Tibial nerve (tissue), 4 donors: ENCODE measurements around the gene CFAP61. TPM values are rescaled to one million over a fixed set of nuclear protein-coding genes. Genes with fewer than 3 reads are reported as not detected.

Experiments
- DNase-seq, 2 donors: peaks; one replicate each; pipeline ENCODE4 v3.0.0-alpha.2; 2019; ENCODE audit warnings: low spot score in 2 of 2
- H3K27ac ChIP-seq, 4 donors: fragments of 200-600 bp; sonication (generic) in 3 of 4; one replicate each; pipeline ENCODE4 v1.5.1; 2017 to 2019; ENCODE audit warnings: mild to moderate bottlenecking in 1 of 4
- H3K27me3 ChIP-seq, 2 donors: fragments of 200-600 bp; sonication (generic) in 1 of 2; one replicate each; pipeline versions ENCODE4 v1.5.1 to v1.6.0; 2017 to 2019
- H3K36me3 ChIP-seq, 3 donors: fragments of 200-600 bp; sonication (generic); one replicate each; pipeline ENCODE4 v1.5.1; 2018 to 2019
- H3K4me1 ChIP-seq, 4 donors: fragments of 200-600 bp; sonication (generic) in 3 of 4; one replicate each; pipeline ENCODE4 v1.5.1; 2017 to 2019
- H3K4me3 ChIP-seq, 4 donors: fragments of 200-600 bp; sonication (generic) in 3 of 4; one replicate each; pipeline ENCODE4 v1.5.1; 2017 to 2019; ENCODE audit warnings: mild to moderate bottlenecking in 1 of 4, moderate library complexity in 1 of 4
- H3K9me3 ChIP-seq, 4 donors: fragments of 200-600 bp; sonication (generic) in 3 of 4; one replicate each; pipeline ENCODE4 v1.5.1; 2017 to 2019
- CTCF ChIP-seq, 5 experiments: fragments of 200-600 bp in 3 of 5; fragments of 450-650 bp in 2 of 5; sonication (generic) in 3 of 5; IDR thresholded peaks; one replicate each; pipeline ENCODE4 v1.5.1; 2016 to 2019; ENCODE audit warnings: antibody characterized with exemption in 5 of 5, mild to moderate bottlenecking in 3 of 5, moderate library complexity in 2 of 5
- EP300 ChIP-seq, 2 donors: sonication (generic); formaldehyde crosslinking; IDR thresholded peaks; one replicate each; pipeline ENCODE4 v1.6.1; 2017; ENCODE audit warnings: antibody characterized with exemption in 2 of 2, mild to moderate bottlenecking in 1 of 2
- POLR2A ChIP-seq, 2 donors: fragments of 450-650 bp; IDR thresholded peaks; one replicate each; pipeline ENCODE4 v1.6.1; 2017; ENCODE audit warnings: antibody characterized with exemption in 2 of 2, mild to moderate bottlenecking in 2 of 2, moderate library complexity in 2 of 2
- WGBS, 2 donors: methylation state at CpG; one replicate each; pipeline ENCODE4 v1.1.5; 2018; 5-methylcytosine and 5-hydroxymethylcytosine counted together
- total RNA-seq, 4 donors: library from RNA; depleted of rRNA; stranded (reverse); fragments of >200 nt; gene quantifications; one replicate each; pipeline ENCODE4 v1.1.0, GENCODE V29; 2016

Gene CFAP61
- total RNA-seq, 4 donors from 2014 or later, result 0.21 to 1.5 (median 0.60) TPM; not detected in 1

- no peaks in the 10 kb centered on the region for H3K36me3 ChIP-seq
- no peaks in the 10 kb centered on the region for H3K9me3 ChIP-seq
- no peak overlapping the region for H3K4me3 ChIP-seq
- no peaks in the 10 kb centered on the region for H3K4me1 ChIP-seq
- no peak for DNase-seq
- no peak for TF ChIP-seq CTCF (IDR thresholded peaks at IDR 0.05)
- no peak for TF ChIP-seq POLR2A (IDR thresholded peaks at IDR 0.05)
- no peaks in the 10 kb centered on the region for H3K27me3 ChIP-seq
- WGBS, 2 donors, result 61 to 71% methylated on average over 6 of the region's 6 CpGs
- H3K27ac ChIP-seq, result no peak overlapping the region
Measured at GRCh38 chr20:20253744-20254330, 201.5 kb downstream of the CFAP61 start.

GRCh38 chr20:20255099-20255498, 202.8 kb downstream of the CFAP61 start:
- H3K4me3 ChIP-seq, result no peak overlapping the region
- no peak for DNase-seq
- WGBS, 2 donors, result 78 to 81% methylated on average over 3 of the region's 3 CpGs
- H3K4me1 ChIP-seq, result no peaks in the 10 kb centered on the region
- no peaks in the 10 kb centered on the region for H3K9me3 ChIP-seq
- H3K27me3 ChIP-seq, result no peaks in the 10 kb centered on the region
- no peaks in the 10 kb centered on the region for H3K36me3 ChIP-seq
- TF ChIP-seq EP300 (IDR thresholded peaks at IDR 0.05), result peak in 1 of 2 donors; percentile 10
- no peak for TF ChIP-seq CTCF (IDR thresholded peaks at IDR 0.05)
- H3K27ac ChIP-seq, result no peak overlapping the region

- peak in 1 of 2 donors; percentile 47 for TF ChIP-seq EP300 (IDR thresholded peaks at IDR 0.05)
- no peak for TF ChIP-seq CTCF (IDR thresholded peaks at IDR 0.05)
- TF ChIP-seq POLR2A (IDR thresholded peaks at IDR 0.05), result no peak
- Histone ChIP-seq H3K27me3 (no peaks in the 10 kb centered on the region), H3K4me1 (no peaks in the 10 kb centered on the region), H3K36me3 (no peaks in the 10 kb centered on the region), H3K9me3 (no peaks in the 10 kb centered on the region), H3K4me3 (no peak overlapping the region), H3K27ac (no peak overlapping the region)
- 62 to 78% methylated on average over 2 of the region's 2 CpGs for WGBS, 2 donors
- DNase-seq, result no peak
Measured at GRCh38 chr20:20259533-20259932, 207.2 kb downstream of the CFAP61 start.

- whole genome bisulfite sequencing, 2 donors, result 71 to 81% methylated on average over 1 of the region's 1 CpG
- Histone ChIP-seq H3K36me3 (no peaks in the 10 kb centered on the region), H3K27ac (peak overlapping the region in 1 of 4 donors; percentile 64), H3K27me3 (no peaks in the 10 kb centered on the region), H3K4me1 (no peaks in the 10 kb centered on the region), H3K9me3 (no peaks in the 10 kb centered on the region), H3K4me3 (no peak overlapping the region)
- DNase-seq, result no peak
- TF ChIP-seq POLR2A (IDR thresholded peaks at IDR 0.05) (no peak), CTCF (IDR thresholded peaks at IDR 0.05) (no peak), EP300 (IDR thresholded peaks at IDR 0.05) (peak in 1 of 2 donors; percentile 38)
Measured at GRCh38 chr20:20261159-20261558, 208.8 kb downstream of the CFAP61 start.

- no peak overlapping the region for H3K4me3 ChIP-seq
- 57 to 61% methylated on average over 2 of the region's 2 CpGs for WGBS, 2 donors
- no peaks in the 10 kb centered on the region for H3K36me3 ChIP-seq
- H3K27me3 ChIP-seq, result no peaks in the 10 kb centered on the region
- no peaks in the 10 kb centered on the region for H3K4me1 ChIP-seq
- TF ChIP-seq POLR2A (IDR thresholded peaks at IDR 0.05) (no peak), EP300 (IDR thresholded peaks at IDR 0.05) (no peak)
- no peaks in the 10 kb centered on the region for H3K9me3 ChIP-seq
- no peak for DNase-seq
- no peak overlapping the region for H3K27ac ChIP-seq
Measured at GRCh38 chr20:20265210-20265609, 212.9 kb downstream of the CFAP61 start.

GRCh38 chr20:20266552-20266951, 214.2 kb downstream of the CFAP61 start:
- no peaks in the 10 kb centered on the region for H3K4me1 ChIP-seq
- DNase-seq, result no peak
- no peaks in the 10 kb centered on the region for H3K27me3 ChIP-seq
- WGBS, 2 donors, result 84 to 94% methylated on average over 4 of the region's 4 CpGs
- peak overlapping the region in 1 of 4 donors; percentile 14 for H3K4me3 ChIP-seq
- H3K27ac ChIP-seq, result no peak overlapping the region
- no peaks in the 10 kb centered on the region for H3K36me3 ChIP-seq
- no peaks in the 10 kb centered on the region for H3K9me3 ChIP-seq
- no peak for TF ChIP-seq CTCF (IDR thresholded peaks at IDR 0.05)
